ENCODE data around the gene IFITM1.
"Not testable (repeated sequence)": the region's sequence is repeated elsewhere in the genome, so short reads cannot be mapped to it uniquely, and the experiment has no call there.

The IFITM1 gene

GRCh38 chr11:342328-342727 is 28.5 kb downstream of the IFITM1 start:
- H3K4me3 ChIP-seq (ENCODE audit: low read depth, low read length): no peak overlapping the region
- no peak for TF ChIP-seq CTCF (IDR thresholded peaks at IDR 0.05; ENCODE audit: control insufficient read depth, extremely low read depth, insufficient read depth)
- no peak for DNase-seq (ENCODE audit: low read depth)

- DNase-seq (ENCODE audit: low read depth): no peak
- H3K4me3 ChIP-seq (ENCODE audit: low read depth, low read length): no peak overlapping the region
- no peak for TF ChIP-seq CTCF (IDR thresholded peaks at IDR 0.05; ENCODE audit: control insufficient read depth, extremely low read depth, insufficient read depth)
Observed at GRCh38 chr11:344836-345578, 31.2 kb downstream of the IFITM1 start.

GRCh38 chr11:346529-346928 is 32.7 kb downstream of the IFITM1 start:
- DNase-seq (ENCODE audit: low read depth): no peak
- H3K4me3 ChIP-seq (ENCODE audit: low read depth, low read length): no peak overlapping the region
- no peak for TF ChIP-seq CTCF (IDR thresholded peaks at IDR 0.05; ENCODE audit: control insufficient read depth, extremely low read depth, insufficient read depth)

DNA sequence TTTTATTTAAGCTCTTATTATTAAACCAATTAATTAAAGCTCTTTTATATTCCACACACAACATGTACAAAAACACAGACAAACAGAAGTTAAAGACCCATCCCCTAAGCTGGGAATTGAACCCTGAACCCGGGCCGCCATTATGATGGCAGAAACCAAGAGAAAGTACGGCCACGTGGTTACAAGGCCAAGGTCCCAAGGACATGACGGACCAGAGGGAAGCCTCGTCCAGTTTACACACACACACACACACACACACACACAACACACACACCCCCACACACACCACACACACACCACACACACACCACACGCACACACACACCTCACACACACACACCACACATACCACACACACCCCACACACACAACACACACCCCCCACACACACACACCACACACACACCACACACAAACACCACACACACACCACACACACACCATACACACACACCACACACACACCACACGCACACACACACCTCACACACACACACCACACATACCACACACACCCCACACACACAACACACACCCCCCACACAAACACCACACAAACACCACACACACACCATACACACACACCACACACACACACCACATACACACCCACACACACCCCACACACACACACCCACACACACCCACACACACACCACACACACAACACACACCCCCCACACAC is 35.6 kb downstream of the IFITM1 start:
- DNase-seq (ENCODE audit: low read depth); H3K4me3 ChIP-seq (ENCODE audit: low read depth, low read length): not testable (repeated sequence)

GRCh38 chr11:350033-350722 is 36.3 kb downstream of the IFITM1 start:
- H3K4me3 ChIP-seq (ENCODE audit: low read depth, low read length); DNase-seq (ENCODE audit: low read depth): not testable (repeated sequence)

- TF ChIP-seq CTCF (IDR thresholded peaks at IDR 0.05; ENCODE audit: control insufficient read depth, extremely low read depth, insufficient read depth): no peak
- H3K4me3 ChIP-seq (ENCODE audit: low read depth, low read length): no peak overlapping the region
- no peak for DNase-seq (ENCODE audit: low read depth)
Observed at GRCh38 chr11:350723-351255, 36.9 kb downstream of the IFITM1 start.

- H3K4me3 ChIP-seq (ENCODE audit: low read depth, low read length): no peak overlapping the region
- DNase-seq (ENCODE audit: low read depth): no peak
- no peak for TF ChIP-seq CTCF (IDR thresholded peaks at IDR 0.05; ENCODE audit: control insufficient read depth, extremely low read depth, insufficient read depth)
Observed at GRCh38 chr11:351411-351810, 37.6 kb downstream of the IFITM1 start.
